ENCODE results near the gene ARHGDIG. TPM values are rescaled to one million over a fixed set of nuclear protein-coding genes. Genes with fewer than 3 reads are reported as not detected.
"Not testable (repeated sequence)": the region's sequence is repeated elsewhere in the genome, so short reads cannot be mapped to it uniquely, and the experiment has no call there.

Gene ARHGDIG
- total RNA-seq, 1 experiment from 2014 or later: 0.41 TPM

DNA sequence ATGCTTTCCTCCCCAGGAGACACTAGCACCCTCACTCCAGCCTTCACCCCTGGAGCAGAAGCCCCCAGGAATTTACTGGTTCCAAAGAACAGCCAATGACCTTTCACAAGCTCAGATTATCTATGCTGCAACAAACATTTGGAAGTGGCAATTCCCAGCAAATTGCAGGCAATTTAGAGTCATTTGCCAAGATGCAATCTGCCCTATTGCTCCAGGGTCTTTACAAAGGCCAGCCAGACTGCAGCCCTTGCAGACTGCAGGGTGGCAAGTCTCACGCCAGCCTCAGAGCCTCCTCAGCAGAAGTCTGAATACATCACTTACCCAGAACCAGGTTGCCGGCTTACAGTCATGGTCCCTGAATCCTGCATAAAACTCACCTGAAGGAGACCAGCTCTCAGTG is 50.4 kb downstream of the ARHGDIG start:
- Histone ChIP-seq H3K4me3 (ENCODE audit: low read depth, low read length, poor library complexity, severe bottlenecking) (no peak overlapping the region), H3K9me3 (ENCODE audit: low read depth, low read length, poor library complexity, severe bottlenecking) (no peaks in the 10 kb centered on the region), H3K27ac (ENCODE audit: low read depth, low read length, poor library complexity, severe bottlenecking) (no peak overlapping the region), H3K4me1 (ENCODE audit: insufficient read depth, low read length, poor library complexity, severe bottlenecking) (no peaks in the 10 kb centered on the region), H3K36me3 (ENCODE audit: insufficient read depth, low read length, poor library complexity, severe bottlenecking) (no peaks in the 10 kb centered on the region), H3K27me3 (replicated peaks; ENCODE audit: insufficient read depth, low read depth, low read length, poor library complexity) (no peaks in the 10 kb centered on the region)
- ChIA-PET CTCF (no interaction called here), POLR2A (ENCODE audit: low non-redundant PET) (no interaction called here)
- BruUV-seq (replicated peaks): no TSS peak
- intact Hi-C loops (cut with micrococcal nuclease; ENCODE audit: unreplicated experiment): no loop called here
- TF ChIP-seq, protein P1, sequence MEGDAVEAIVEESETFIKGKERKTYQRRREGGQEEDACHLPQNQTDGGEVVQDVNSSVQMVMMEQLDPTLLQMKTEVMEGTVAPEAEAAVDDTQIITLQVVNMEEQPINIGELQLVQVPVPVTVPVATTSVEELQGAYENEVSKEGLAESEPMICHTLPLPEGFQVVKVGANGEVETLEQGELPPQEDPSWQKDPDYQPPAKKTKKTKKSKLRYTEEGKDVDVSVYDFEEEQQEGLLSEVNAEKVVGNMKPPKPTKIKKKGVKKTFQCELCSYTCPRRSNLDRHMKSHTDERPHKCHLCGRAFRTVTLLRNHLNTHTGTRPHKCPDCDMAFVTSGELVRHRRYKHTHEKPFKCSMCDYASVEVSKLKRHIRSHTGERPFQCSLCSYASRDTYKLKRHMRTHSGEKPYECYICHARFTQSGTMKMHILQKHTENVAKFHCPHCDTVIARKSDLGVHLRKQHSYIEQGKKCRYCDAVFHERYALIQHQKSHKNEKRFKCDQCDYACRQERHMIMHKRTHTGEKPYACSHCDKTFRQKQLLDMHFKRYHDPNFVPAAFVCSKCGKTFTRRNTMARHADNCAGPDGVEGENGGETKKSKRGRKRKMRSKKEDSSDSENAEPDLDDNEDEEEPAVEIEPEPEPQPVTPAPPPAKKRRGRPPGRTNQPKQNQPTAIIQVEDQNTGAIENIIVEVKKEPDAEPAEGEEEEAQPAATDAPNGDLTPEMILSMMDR (conservative IDR thresholded peaks at IDR 0.05; ENCODE audit: low read depth, low read length): no peak
- no peak for TF ChIP-seq EZH2 (IDR thresholded peaks at IDR 0.05; ENCODE audit: borderline replicate concordance, low read depth, low read length, poor library complexity, severe bottlenecking)
- DNase-seq (ENCODE audit: low spot score): no peak

DNA sequence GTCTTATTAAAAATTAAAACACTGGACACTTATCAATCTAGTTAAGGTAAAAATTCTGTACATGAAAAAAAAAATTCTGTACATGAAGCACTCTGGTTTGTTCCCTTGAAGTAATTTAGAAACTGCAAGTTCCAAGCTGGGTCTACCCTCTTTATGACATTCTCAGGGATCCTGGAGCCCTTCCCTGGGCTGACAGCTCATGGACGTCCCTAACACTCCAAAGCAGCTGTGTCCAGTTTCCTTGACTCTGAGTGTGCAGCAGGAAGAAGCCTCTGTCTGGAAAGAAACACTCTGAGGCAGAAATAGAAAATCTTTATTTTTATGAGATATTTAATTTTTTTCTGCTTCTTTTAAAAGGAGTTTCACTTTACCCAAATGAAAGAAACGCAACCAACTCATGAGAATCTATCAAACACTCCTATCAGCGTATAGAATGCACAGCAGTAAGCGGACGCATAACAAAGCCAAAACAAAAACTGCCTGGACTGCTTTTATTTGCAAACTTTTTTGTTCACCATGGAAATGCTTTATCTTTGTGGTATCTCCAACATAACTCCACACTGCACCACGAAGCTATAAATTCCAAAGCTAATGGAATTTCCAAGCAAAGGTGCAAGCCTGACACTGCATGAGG is 50.9 kb downstream of the ARHGDIG start:
- CTCF ChIA-PET; H3K4me3 ChIP-seq (ENCODE audit: low read depth, low read length, poor library complexity, severe bottlenecking); BruUV-seq (replicated peaks); intact Hi-C loops (cut with micrococcal nuclease; ENCODE audit: unreplicated experiment); H3K27me3 ChIP-seq (replicated peaks; ENCODE audit: insufficient read depth, low read depth, low read length, poor library complexity); DNase-seq (ENCODE audit: low spot score); POLR2A ChIA-PET (ENCODE audit: low non-redundant PET); H3K27ac ChIP-seq (ENCODE audit: low read depth, low read length, poor library complexity, severe bottlenecking); H3K36me3 ChIP-seq (ENCODE audit: insufficient read depth, low read length, poor library complexity, severe bottlenecking); H3K4me1 ChIP-seq (ENCODE audit: insufficient read depth, low read length, poor library complexity, severe bottlenecking); H3K9me3 ChIP-seq (ENCODE audit: low read depth, low read length, poor library complexity, severe bottlenecking): not testable (repeated sequence)

Other genes starting within 250 kb of the ARHGDIG start
- 41.5 and 48.5 TPM in 2 replicates for gene POLR3K, start 227.0 kb upstream of the ARHGDIG start, total RNA-seq (2021)
- 52.5 and 54.9 TPM in 2 replicates for gene SNRNP25, start 226.8 kb upstream of the ARHGDIG start, total RNA-seq (2021)
- 5.8 TPM in 2 replicates for gene RHBDF1, start 208.0 kb upstream of the ARHGDIG start, total RNA-seq (2021)
- gene MPG, start 202.4 kb upstream of the ARHGDIG start, total RNA-seq (2021): 30.6 and 34.2 TPM in 2 replicates
- 61.6 and 62.6 TPM in 2 replicates for gene NPRL3, start 141.9 kb upstream of the ARHGDIG start, total RNA-seq (2021)
- gene HBZ, start 127.9 kb upstream of the ARHGDIG start, total RNA-seq (2021): not detected in 2 replicates
- gene HBM, start 114.6 kb upstream of the ARHGDIG start, total RNA-seq (2021): not detected in 2 replicates
- gene HBA2, start 107.7 kb upstream of the ARHGDIG start, total RNA-seq (2021): 1.9 and 6.1 TPM in 2 replicates
- 5.9 and 9.5 TPM in 2 replicates for gene HBA1, start 103.9 kb upstream of the ARHGDIG start, total RNA-seq (2021)
- gene HBQ1, start 100.1 kb upstream of the ARHGDIG start, total RNA-seq (2021): 1.2 and 5.2 TPM in 2 replicates
- 128 and 152 TPM in 2 replicates for gene LUC7L, start 51.1 kb upstream of the ARHGDIG start, total RNA-seq (2021)
- 72.4 and 82.1 TPM in 2 replicates for gene FAM234A, start 45.8 kb upstream of the ARHGDIG start, total RNA-seq (2021)
- not detected in 2 replicates for gene RGS11, start 4.6 kb upstream of the ARHGDIG start, total RNA-seq (2021)
- 0.46 TPM in 1 of 2 replicates, not detected in the other for gene PDIA2, start 2.6 kb downstream of the ARHGDIG start, total RNA-seq (2021)
- gene AXIN1, start 72.1 kb downstream of the ARHGDIG start, total RNA-seq (2021): 32.7 and 38.2 TPM in 2 replicates
- gene MRPL28, start 89.9 kb downstream of the ARHGDIG start, total RNA-seq (2021): 150 and 157 TPM in 2 replicates
- gene PGAP6, start 101.4 kb downstream of the ARHGDIG start, total RNA-seq (2021): 38.7 and 47.1 TPM in 2 replicates
- 261 and 321 TPM in 2 replicates for gene NME4, start 116.6 kb downstream of the ARHGDIG start, total RNA-seq (2021)
- 27.5 and 28.7 TPM in 2 replicates for gene DECR2, start 121.3 kb downstream of the ARHGDIG start, total RNA-seq (2021)
- 44.8 and 44.9 TPM in 2 replicates for gene RAB11FIP3, start 145.1 kb downstream of the ARHGDIG start, total RNA-seq (2021)
- gene CAPN15, start 247.1 kb downstream of the ARHGDIG start, total RNA-seq (2021): 77.7 and 91.2 TPM in 2 replicates

Data from A673 (cell line).